OCI-M2 (cell line): Measurements from ENCODE around the gene MICU1.

Experiments used
- DNase-seq: peaks from one replicate; lab custom pipeline; 2025; ENCODE audit not compliant: unreplicated experiment; lab: John Stamatoyannopoulos, UW

MICU1 gene

DNA sequence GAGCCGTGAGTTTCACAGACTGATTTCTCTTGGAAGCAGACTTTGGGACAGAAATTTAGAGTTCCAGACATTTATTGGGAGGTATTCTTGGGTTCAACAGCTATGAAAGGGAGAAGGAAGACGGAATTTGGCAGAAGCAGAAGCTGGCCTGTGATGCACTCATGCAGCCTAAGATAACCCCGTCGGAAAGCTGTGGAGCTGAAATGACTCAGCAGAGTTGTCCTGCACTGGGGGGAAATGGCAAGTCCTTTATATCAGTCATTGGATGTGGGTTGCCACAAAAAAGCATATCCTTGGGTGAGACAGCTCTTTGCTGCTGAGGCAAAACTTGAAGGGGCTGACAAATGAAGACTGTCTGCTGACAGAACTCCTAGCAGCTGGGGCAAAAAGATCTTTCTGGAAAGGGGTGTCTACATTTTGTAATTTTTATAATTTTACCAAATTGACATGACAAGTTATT lies 11.5 kb upstream of the MICU1 start:
- peak; percentile 19 for DNase-seq

DNA sequence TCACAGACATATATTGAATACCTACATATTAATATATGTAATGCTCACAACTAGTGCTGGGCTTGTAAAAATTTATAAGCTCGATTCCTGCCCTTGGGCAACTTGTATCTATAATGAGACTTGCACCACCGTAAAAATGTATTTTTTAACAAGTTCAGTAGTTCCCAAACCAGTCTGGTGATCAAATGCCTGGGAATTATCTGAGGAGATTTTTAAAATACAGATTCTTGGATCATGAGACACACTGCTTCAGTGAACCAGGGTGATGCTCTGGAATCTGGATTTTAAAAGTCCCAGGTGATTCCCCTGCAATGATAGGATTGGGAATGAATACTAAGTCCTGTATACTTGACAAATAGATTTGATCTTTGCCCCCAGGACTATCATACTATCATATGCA lies 4.3 kb upstream of the MICU1 start:
- no peak for DNase-seq

GRCh38 chr10:72626444-72626754 lies 520 bp upstream of the MICU1 start:
- no peak for DNase-seq

DNA sequence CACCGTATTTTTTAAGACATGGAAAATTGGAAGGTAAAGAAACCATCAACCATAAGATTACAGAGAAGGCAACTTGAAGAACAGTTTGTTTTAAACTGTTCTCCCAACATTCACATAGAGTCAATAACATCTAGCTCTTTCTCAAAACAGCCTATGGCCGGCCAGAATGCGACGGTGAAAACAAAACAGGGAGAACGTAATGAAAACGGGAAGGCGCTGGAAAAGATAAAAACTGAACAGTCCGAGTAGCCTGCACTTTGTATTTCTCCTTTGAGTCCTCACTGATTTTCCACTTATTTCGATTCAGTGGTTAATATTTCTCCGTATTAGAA lies 637 bp downstream of the MICU1 start:
- no peak for DNase-seq

GRCh38 chr10:72622271-72622670 lies 3.6 kb downstream of the MICU1 start:
- DNase-seq, result no peak

DNA sequence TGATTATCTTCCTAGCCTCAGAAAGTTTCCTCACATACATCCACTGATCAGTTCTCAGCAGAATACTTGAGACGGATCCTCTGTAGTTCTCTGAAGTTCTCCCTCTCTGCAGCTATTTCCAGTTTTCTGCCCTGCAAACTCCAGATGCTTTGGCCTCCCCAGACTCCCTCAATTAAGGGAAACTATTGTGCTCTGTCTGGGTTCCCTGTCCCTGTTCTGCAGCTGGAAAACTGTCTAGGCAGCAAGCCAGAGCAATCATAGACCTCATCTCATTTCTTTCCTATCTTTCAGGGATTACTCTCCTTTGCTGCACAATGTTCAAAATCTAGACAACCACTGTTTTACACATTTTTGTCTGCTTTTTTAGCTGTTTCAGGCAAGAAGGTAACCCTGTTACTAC lies 9.2 kb downstream of the MICU1 start:
- DNase-seq, result no peak

GRCh38 chr10:72615970-72616369 lies 9.9 kb downstream of the MICU1 start:
- no peak for DNase-seq

DNA sequence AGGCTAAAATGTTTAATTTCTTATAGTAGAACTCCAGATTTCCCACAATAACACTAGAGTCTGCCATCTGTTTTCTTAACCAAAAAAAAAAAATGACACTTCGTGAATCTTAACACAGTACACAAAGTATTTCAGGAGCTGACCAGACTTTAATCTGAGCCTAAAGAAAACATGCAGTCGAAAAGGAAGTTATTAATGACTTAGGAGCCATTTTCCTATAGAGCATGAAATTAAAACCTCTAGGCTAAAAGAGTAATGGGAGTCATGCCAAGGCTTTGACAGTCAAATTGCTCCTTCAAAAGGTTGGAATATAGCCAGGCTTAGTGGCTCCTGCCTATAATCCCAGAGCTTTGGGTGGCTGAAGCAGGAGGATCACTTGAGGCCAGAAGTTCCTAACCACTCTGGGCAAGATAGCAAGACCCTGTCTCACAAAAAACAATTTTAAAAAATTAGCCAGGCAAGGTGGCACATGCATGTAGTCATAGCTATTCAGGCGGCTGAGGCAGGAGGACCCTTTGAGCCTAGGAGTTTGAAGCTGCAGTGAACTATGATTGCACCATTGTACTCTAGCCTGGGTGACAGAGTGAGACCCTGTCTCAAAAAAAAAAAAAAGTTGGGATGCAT lies 13.6 kb downstream of the MICU1 start:
- no peak for DNase-seq

GRCh38 chr10:72611783-72612182 lies 14.1 kb downstream of the MICU1 start:
- DNase-seq, result no peak

DNA sequence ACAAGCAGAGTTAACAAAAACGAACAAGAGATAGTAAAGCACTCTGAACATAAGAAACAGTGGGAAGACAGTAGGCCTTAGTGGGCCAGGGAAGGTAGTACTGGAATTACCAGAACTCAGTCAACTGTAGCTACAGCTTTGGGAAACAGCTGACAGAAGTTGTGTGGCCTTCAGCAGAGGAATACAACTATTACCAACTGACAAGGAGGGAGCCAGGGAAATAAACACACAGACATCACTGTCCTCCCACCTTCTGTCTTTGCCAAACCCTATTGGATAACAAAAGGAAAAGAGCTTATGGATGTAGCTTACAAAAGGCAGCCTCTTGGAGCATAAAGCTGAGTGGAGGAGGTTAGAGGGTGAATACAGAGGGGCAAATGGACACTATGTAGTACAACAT lies 15.4 kb downstream of the MICU1 start:
- no peak for DNase-seq

GRCh38 chr10:72605122-72605521 lies 20.8 kb downstream of the MICU1 start:
- no peak for DNase-seq

DNA sequence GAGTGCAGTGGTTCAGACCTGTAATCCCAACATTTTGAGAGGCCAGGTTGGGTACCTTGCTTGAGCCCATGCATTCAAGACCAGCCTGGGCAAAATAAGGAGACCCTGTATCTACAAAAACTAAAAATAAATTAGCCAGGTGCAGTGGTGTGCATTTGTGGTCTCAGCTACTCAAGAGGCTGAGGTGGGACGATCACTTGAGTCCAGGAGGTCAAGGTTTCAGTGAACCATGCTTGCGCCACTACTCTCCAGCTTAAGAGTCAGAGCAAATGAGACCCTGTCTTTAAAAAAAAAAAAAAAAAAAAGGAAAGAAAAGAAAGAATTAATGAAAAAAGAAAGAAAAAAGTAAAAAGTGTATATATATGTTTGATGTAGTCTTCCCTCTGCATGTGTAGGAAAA lies 24.7 kb downstream of the MICU1 start:
- DNase-seq, result no peak

GRCh38 chr10:72598769-72599701 lies 26.8 kb downstream of the MICU1 start:
- DNase-seq, result no peak

DNA sequence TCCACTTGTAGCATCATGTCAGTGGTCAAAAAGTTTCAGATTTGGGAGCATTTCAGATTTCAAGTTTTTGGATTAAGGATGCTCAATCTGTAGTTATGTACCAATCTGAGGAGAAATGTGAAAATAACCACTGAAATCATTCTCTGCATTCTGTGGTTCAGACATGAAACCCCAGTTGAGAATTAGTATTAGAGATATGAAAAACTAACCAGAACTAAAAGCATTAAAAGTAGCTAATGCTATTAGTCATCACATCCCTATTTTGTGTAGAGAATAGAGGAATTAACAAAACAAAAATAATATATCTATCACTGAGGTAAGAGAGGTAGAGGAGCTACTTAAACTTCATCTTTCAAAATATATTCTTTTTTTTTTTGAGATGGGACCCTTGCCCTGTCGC lies 28.0 kb downstream of the MICU1 start:
- no peak for DNase-seq

- DNase-seq, result no peak
These were observed 30.4 kb downstream of the MICU1 start for GRCh38 chr10:72595436-72595835.

DNA sequence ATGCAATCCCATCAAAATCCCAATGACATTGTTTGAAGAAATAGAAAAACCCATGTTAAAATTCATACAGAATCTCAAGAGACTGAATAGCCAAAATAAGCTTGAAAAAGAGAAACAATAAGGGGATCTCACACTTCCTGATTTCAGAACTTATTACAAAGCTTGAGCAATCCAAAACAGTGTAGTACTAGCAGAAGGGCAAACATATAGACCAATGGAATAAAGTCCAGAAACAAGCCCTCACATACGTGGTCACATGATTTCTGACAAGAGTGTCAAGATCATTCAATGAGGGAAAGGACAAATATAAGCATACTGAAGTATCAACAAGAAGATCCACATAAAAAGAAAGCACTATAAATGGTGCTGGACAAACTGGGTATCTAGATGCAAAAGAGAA lies 31.9 kb downstream of the MICU1 start:
- no peak for DNase-seq

GRCh38 chr10:72588266-72588665 lies 37.6 kb downstream of the MICU1 start:
- DNase-seq, result no peak

- no peak for DNase-seq
These were observed 38.3 kb downstream of the MICU1 start for GRCh38 chr10:72587568-72587967.

DNA sequence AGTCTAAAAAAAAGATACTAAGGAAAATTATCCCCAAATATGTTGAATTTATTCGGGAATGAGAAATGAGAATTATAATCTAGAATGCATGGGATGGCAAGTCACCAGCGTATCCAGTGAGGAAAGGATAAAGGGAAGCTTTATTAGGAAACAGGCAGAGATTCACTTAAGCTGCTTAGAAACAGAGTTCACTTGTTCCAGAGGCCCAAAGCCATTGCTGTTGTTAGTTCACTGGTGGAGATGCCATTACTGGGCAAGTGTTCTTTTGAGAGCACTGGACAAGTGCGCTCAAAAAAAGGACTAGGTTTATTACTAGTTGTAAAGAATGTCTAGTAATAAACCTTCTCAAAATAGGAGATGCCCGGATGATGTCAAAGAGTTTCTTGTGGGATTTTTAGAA lies 51.2 kb downstream of the MICU1 start:
- DNase-seq, result no peak

DNA sequence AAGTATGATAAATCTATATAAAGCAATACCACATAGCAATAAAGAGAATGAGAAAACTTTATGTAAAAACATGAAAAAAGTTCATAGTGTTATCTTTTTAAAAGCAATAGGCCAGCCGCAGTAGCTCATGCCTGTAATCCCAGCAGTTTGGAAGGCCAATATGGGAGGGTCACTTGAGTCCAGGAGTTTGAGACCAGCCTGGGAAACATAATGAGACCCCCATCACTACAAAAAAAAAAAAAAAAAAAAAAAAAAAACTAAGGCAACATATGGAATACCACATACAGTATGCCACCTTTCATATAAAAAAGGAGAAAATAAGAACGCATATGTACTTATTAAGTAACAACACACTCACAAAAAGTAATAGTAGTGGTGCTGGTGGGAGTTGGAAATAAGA lies 52.8 kb downstream of the MICU1 start:
- no peak for DNase-seq

DNA sequence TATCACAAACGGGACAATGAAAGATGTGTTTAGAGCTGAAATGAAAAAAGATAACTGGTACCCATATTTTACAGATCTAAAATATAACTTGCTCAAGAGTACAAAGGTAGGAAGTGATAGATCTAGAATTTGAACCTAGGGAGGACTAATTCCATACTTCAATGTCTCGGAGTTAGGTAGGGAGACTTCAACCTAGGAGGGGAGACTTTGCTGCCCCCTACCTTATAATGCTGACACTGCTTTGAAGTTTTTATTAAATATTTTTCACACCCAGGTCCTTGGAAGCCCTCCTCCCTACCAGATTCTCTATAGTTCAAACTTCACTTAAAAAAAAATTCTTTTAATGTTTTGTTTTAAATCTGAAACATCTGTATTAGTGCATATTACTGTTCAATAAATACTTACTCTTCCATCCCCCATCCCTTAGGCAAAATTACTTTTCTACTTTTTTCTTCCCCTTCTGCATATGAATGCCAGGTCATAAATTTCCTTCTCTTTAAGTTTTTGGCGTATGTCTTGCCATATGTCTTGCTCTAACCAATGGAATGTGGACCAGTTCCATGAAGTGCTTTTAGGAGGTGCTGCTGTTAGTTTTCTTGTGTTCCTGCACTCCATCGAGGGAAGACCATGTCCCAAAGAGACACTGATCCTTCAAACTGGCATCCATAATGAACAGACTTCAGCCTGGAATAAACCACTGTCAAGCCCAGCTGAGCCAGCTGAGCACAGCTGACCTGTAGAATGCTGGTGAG lies 57.8 kb downstream of the MICU1 start:
- DNase-seq, result no peak

- no peak for DNase-seq
These were observed 58.5 kb downstream of the MICU1 start for GRCh38 chr10:72567421-72567820.
